Measurements from ENCODE around the gene CD276. TPM values are rescaled to one million over a fixed set of nuclear protein-coding genes. Genes with fewer than 3 reads are reported as not detected.
"Not testable (repeated sequence)": the region's sequence is repeated elsewhere in the genome, so short reads cannot be mapped to it uniquely, and the experiment has no call there.

CD276 gene
- 10 to 100 TPM; 22.8 to 48.7 (median 30.8) TPM for total RNA-seq

- peak in 2 of 3 donors; percentile 73 to 81 for DNase-seq
- Histone ChIP-seq H3K4me1 (peaks cover 0 to 30% (median 9%) of the 10 kb centered on the region in 4 donors), H3K9me3 (no peaks in the 10 kb centered on the region), H3K27ac (peak within 1 kb of the TSS; percentile 62 to 73 (median 68)), H3K4me3 (peak within 1 kb of the TSS; percentile 47 to 88 (median 64)), H3K36me3 (no peaks in the 10 kb centered on the region), H3K27me3 (no peaks in the 10 kb centered on the region)
- TF ChIP-seq POLR2A (IDR thresholded peaks at IDR 0.05) (no peak), CTCF (IDR thresholded peaks at IDR 0.05) (peak in 2 of 6 experiments; percentile 2 to 27)
These were observed at the start of gene CD276 for GRCh38 chr15:73683777-73684580. TSS of gene CD276 (plus strand) at chr15:73684383. CDS start at chr15:73699640, 15,257 bp downstream.

- Histone ChIP-seq H3K4me1 (peaks cover 0 to 12% (median 4%) of the 10 kb centered on the region in 4 donors), H3K4me3 (no peak overlapping the region), H3K9me3 (no peaks in the 10 kb centered on the region), H3K27me3 (no peaks in the 10 kb centered on the region), H3K27ac (no peak overlapping the region), H3K36me3 (no peaks in the 10 kb centered on the region)
- no peak for DNase-seq
- no peak for TF ChIP-seq CTCF (IDR thresholded peaks at IDR 0.05)
- TF ChIP-seq POLR2A (IDR thresholded peaks at IDR 0.05): no peak
These were observed 46.7 kb upstream of the CD276 start for GRCh38 chr15:73637527-73637926.

GRCh38 chr15:73639464-73639863 is 44.7 kb upstream of the CD276 start:
- DNase-seq, H3K4me3 ChIP-seq, H3K27ac ChIP-seq, H3K9me3 ChIP-seq, H3K36me3 ChIP-seq, H3K4me1 ChIP-seq, H3K27me3 ChIP-seq: not testable (repeated sequence)

- Histone ChIP-seq H3K9me3 (no peaks in the 10 kb centered on the region), H3K4me1 (no peaks in the 10 kb centered on the region), H3K27ac (no peak overlapping the region), H3K4me3 (no peak overlapping the region), H3K36me3 (no peaks in the 10 kb centered on the region), H3K27me3 (no peaks in the 10 kb centered on the region)
- TF ChIP-seq CTCF (IDR thresholded peaks at IDR 0.05): no peak
- TF ChIP-seq POLR2A (IDR thresholded peaks at IDR 0.05): no peak
- DNase-seq: no peak
These were observed 36.7 kb upstream of the CD276 start for GRCh38 chr15:73647259-73648013.

- no peak overlapping the region for H3K4me3 ChIP-seq
- no peak overlapping the region for H3K27ac ChIP-seq
- H3K27me3 ChIP-seq: no peaks in the 10 kb centered on the region
- no peaks in the 10 kb centered on the region for H3K9me3 ChIP-seq
- no peaks in the 10 kb centered on the region for H3K36me3 ChIP-seq
- DNase-seq: no peak
- TF ChIP-seq CTCF (IDR thresholded peaks at IDR 0.05) (no peak), POLR2A (IDR thresholded peaks at IDR 0.05) (no peak)
- H3K4me1 ChIP-seq: no peaks in the 10 kb centered on the region
These were observed 36.2 kb upstream of the CD276 start for GRCh38 chr15:73648014-73648295.

- no peak for DNase-seq
- H3K36me3 ChIP-seq: no peaks in the 10 kb centered on the region
- H3K27me3 ChIP-seq: no peaks in the 10 kb centered on the region
- no peaks in the 10 kb centered on the region for H3K9me3 ChIP-seq
- TF ChIP-seq CTCF (IDR thresholded peaks at IDR 0.05) (no peak), POLR2A (IDR thresholded peaks at IDR 0.05) (no peak)
- no peaks in the 10 kb centered on the region for H3K4me1 ChIP-seq
- no peak overlapping the region for H3K4me3 ChIP-seq
- H3K27ac ChIP-seq: no peak overlapping the region
These were observed 33.6 kb upstream of the CD276 start for GRCh38 chr15:73650416-73651126.
